Smooth muscle cell (in vitro differentiated cells): ENCODE measurements around the gene NF1. TPM values are rescaled to one million over a fixed set of nuclear protein-coding genes. Genes with fewer than 3 reads are reported as not detected.
A peak's percentile ranks its signal among the peaks of the same experiment; 100 is the strongest.
"Not testable (repeated sequence)": the region's sequence is repeated elsewhere in the genome, so short reads cannot be mapped to it uniquely, and the experiment has no call there.

Experiments
- DNase-seq: peaks from one replicate; lab custom pipeline; 2025; ENCODE audit not compliant: unreplicated experiment; lab: John Stamatoyannopoulos, UW
- H2AFZ ChIP-seq: fragments of 200-600 bp; sonication (generic); 2 replicates; pipeline ENCODE4 v1.6.0; 2016; ENCODE audit warnings: antibody characterized with exemption, low read depth, mild to moderate bottlenecking
- H3F3A ChIP-seq: fragments of 200-600 bp; sonication (generic); 2 replicates; pipeline ENCODE4 v1.6.0; 2017; ENCODE audit warnings: antibody characterized with exemption, low read depth
- H3K27ac ChIP-seq: fragments of 200-600 bp; sonication (generic); 2 replicates; pipeline ENCODE4 v1.5.1; 2016; ENCODE audit warnings: low read depth, mild to moderate bottlenecking
- H3K27me3 ChIP-seq: fragments of 200-600 bp; sonication (generic); 2 replicates; pipeline ENCODE4 v1.6.1; 2016; ENCODE audit warnings: low read depth, mild to moderate bottlenecking
- H3K36me3 ChIP-seq: fragments of 200-600 bp; sonication (generic); 2 replicates; pipeline ENCODE4 v1.5.1; 2016; ENCODE audit warnings: low read depth
- H3K4me1 ChIP-seq: fragments of 200-600 bp; sonication (generic); 2 replicates; pipeline ENCODE4 v1.5.1; 2016; ENCODE audit warnings: low read depth
- H3K4me2 ChIP-seq: fragments of 200-600 bp; sonication (generic); 2 replicates; pipeline ENCODE4 v1.6.0; 2016; ENCODE audit warnings: mild to moderate bottlenecking
- H3K4me3 ChIP-seq: fragments of 200-600 bp; sonication (generic); 2 replicates; pipeline ENCODE4 v1.5.1; 2016; ENCODE audit warnings: mild to moderate bottlenecking
- H3K79me2 ChIP-seq: fragments of 200-600 bp; sonication (generic); 2 replicates; pipeline ENCODE4 v1.6.0; 2016; ENCODE audit warnings: low read depth, mild to moderate bottlenecking
- H3K9ac ChIP-seq: fragments of 200-600 bp; sonication (generic); 2 replicates; pipeline ENCODE4 v1.6.0; 2016; ENCODE audit warnings: low read depth
- H3K9me3 ChIP-seq: fragments of 200-600 bp; sonication (generic); replicated peaks from 2 replicates; pipeline ENCODE4 v1.5.1; 2016; ENCODE audit warnings: low read depth
- H4K20me1 ChIP-seq: fragments of 200-600 bp; sonication (generic); 2 replicates; pipeline ENCODE4 v1.6.0; 2016; ENCODE audit warnings: low read depth
- CTCF ChIP-seq: fragments of 200-600 bp; sonication (generic); IDR thresholded peaks from 2 replicates; pipeline ENCODE4 v1.5.1; 2017; ENCODE audit warnings: borderline replicate concordance, mild to moderate bottlenecking, antibody characterized with exemption; ENCODE audit not compliant: insufficient read depth, poor library complexity, severe bottlenecking
- WGBS: methylation state at CpG from one replicate; pipeline ENCODE4 v1.1.7; 2016; ENCODE audit warnings: low lambda C conversion rate; 5-methylcytosine and 5-hydroxymethylcytosine counted together
- polyA plus RNA-seq: library from polyadenylated mRNA; unstranded; fragments of >200 nt; fragmentation: Nextera tagmentation; extraction: Ambion mirVana; gene quantifications from 2 replicates; pipeline ENCODE4 v1.2.1, GENCODE V29; 2016
- total RNA-seq: library from RNA; depleted of rRNA; stranded (reverse); fragments of >200 nt; gene quantifications from 2 replicates; pipeline ENCODE4 v1.2.3, GENCODE V29; 2014

The NF1 gene
- total RNA-seq (59.7 and 74.3 TPM in 2 replicates), polyA plus RNA-seq (7.6 and 19.4 TPM in 2 replicates)

- peak within 1 kb of the TSS; percentile 88 for H2AFZ ChIP-seq
- peak within 1 kb of the TSS; percentile 99 for H3K4me2 ChIP-seq
- TF ChIP-seq CTCF = no peak
- DNase-seq = peak; percentile 88
- 2% methylated on average over 25 of the region's 45 CpGs for WGBS
- H3K4me3 ChIP-seq = peak within 1 kb of the TSS; percentile 100
- H3K9ac ChIP-seq = peak within 1 kb of the TSS; percentile 99
- no peaks in the 10 kb centered on the region for H3K9me3 ChIP-seq
- H3K4me1 ChIP-seq = peaks cover 8% of the 10 kb centered on the region
- no peaks in the 10 kb centered on the region for H3K36me3 ChIP-seq
- H3K79me2 ChIP-seq = peaks cover 44% of the 10 kb centered on the region
- peak within 1 kb of the TSS; percentile 97 for H3K27ac ChIP-seq
- H3F3A ChIP-seq = peaks cover 12% of the 10 kb centered on the region
- no peaks in the 10 kb centered on the region for H3K27me3 ChIP-seq
- H4K20me1 ChIP-seq = peaks cover 37% of the 10 kb centered on the region
Measured at GRCh38 chr17:31094600-31095235, at the start of gene NF1. TSS of gene NF1 (plus strand) at chr17:31094977. CDS start at chr17:31095310, 333 bp downstream.

GRCh38 chr17:31046856-31047425 lies 47.8 kb upstream of the NF1 start:
- H3K4me2 ChIP-seq, H3K36me3 ChIP-seq, H3K9ac ChIP-seq, H3K4me3 ChIP-seq, H3K4me1 ChIP-seq, H3K27me3 ChIP-seq, H4K20me1 ChIP-seq, H3K79me2 ChIP-seq, DNase-seq, H3K27ac ChIP-seq, H3K9me3 ChIP-seq, H3F3A ChIP-seq, H2AFZ ChIP-seq: not testable (repeated sequence)
- 94% methylated on average over 7 of the region's 7 CpGs for WGBS

GRCh38 chr17:31048142-31048541 lies 46.6 kb upstream of the NF1 start:
- Histone ChIP-seq H3K36me3 (no peaks in the 10 kb centered on the region), H3K27me3 (no peaks in the 10 kb centered on the region), H3K9ac (no peak overlapping the region), H3K4me2 (no peak overlapping the region), H3K9me3 (no peaks in the 10 kb centered on the region), H2AFZ (no peak overlapping the region), H3K4me3 (no peak overlapping the region), H4K20me1 (no peaks in the 10 kb centered on the region), H3K79me2 (no peaks in the 10 kb centered on the region), H3K4me1 (no peaks in the 10 kb centered on the region), H3F3A (no peaks in the 10 kb centered on the region), H3K27ac (no peak overlapping the region)
- no peak for TF ChIP-seq CTCF
- DNase-seq = no peak

- H3K36me3 ChIP-seq = no peaks in the 10 kb centered on the region
- no peaks in the 10 kb centered on the region for H3K4me1 ChIP-seq
- H3K27ac ChIP-seq = no peak overlapping the region
- TF ChIP-seq CTCF = no peak
- H3K4me3 ChIP-seq = no peak overlapping the region
- no peaks in the 10 kb centered on the region for H3K79me2 ChIP-seq
- no peaks in the 10 kb centered on the region for H3F3A ChIP-seq
- DNase-seq = no peak
- H3K27me3 ChIP-seq = no peaks in the 10 kb centered on the region
- no peaks in the 10 kb centered on the region for H3K9me3 ChIP-seq
- H2AFZ ChIP-seq = no peak overlapping the region
- H4K20me1 ChIP-seq = no peaks in the 10 kb centered on the region
- no peak overlapping the region for H3K9ac ChIP-seq
- H3K4me2 ChIP-seq = no peak overlapping the region
Measured at GRCh38 chr17:31048780-31049179, 46.0 kb upstream of the NF1 start.
